ENCODE data around the gene ADM2.
"Not testable (repeated sequence)": the region's sequence is repeated elsewhere in the genome, so short reads cannot be mapped to it uniquely, and the experiment has no call there.

ADM2 gene

GRCh38 chr22:50507991-50508884 lies 26.9 kb downstream of the ADM2 start, which contains the start of gene NCAPH2:
Gene NCAPH2, plus strand, starts transcription at chr22:50508224. Its CDS starts 114 bp downstream, at chr22:50508338.
- peak; percentile 96 for DNase-seq

- no peak for DNase-seq
These were observed 27.6 kb downstream of the ADM2 start for GRCh38 chr22:50508897-50509296.

GRCh38 chr22:50513175-50513574 lies 31.8 kb downstream of the ADM2 start:
- no peak for DNase-seq

- no peak for DNase-seq
These were observed 34.7 kb downstream of the ADM2 start for GRCh38 chr22:50516068-50516467.

GRCh38 chr22:50516891-50517290 lies 35.5 kb downstream of the ADM2 start:
- DNase-seq = no peak

GRCh38 chr22:50517495-50518260 lies 36.3 kb downstream of the ADM2 start:
- no peak for DNase-seq

- no peak for DNase-seq
These were observed 37.3 kb downstream of the ADM2 start for GRCh38 chr22:50518606-50519005.

- DNase-seq = no peak
These were observed 37.8 kb downstream of the ADM2 start for GRCh38 chr22:50519151-50519550.

GRCh38 chr22:50520184-50520583 lies 38.8 kb downstream of the ADM2 start:
- DNase-seq = not testable (repeated sequence)

- no peak for DNase-seq
These were observed 39.6 kb downstream of the ADM2 start for GRCh38 chr22:50520826-50521453.

- no peak for DNase-seq
These were observed 40.4 kb downstream of the ADM2 start for GRCh38 chr22:50521710-50522109.

GRCh38 chr22:50522208-50522805 lies 41.0 kb downstream of the ADM2 start:
- DNase-seq = no peak

GRCh38 chr22:50522806-50523438 lies 41.6 kb downstream of the ADM2 start:
- no peak for DNase-seq

- DNase-seq = no peak
These were observed 42.1 kb downstream of the ADM2 start for GRCh38 chr22:50523458-50523805.

- no peak for DNase-seq
These were observed 42.7 kb downstream of the ADM2 start for GRCh38 chr22:50523806-50524675.

- no peak for DNase-seq
These were observed 43.3 kb downstream of the ADM2 start for GRCh38 chr22:50524676-50525103.

GRCh38 chr22:50525104-50525857 lies 43.9 kb downstream of the ADM2 start, which contains the start of gene SCO2:
Gene SCO2, minus strand, starts transcription at chr22:50525598. Its CDS starts 1,187 bp downstream, at chr22:50524411.
- peak; percentile 93 for DNase-seq

- DNase-seq = no peak
These were observed 44.4 kb downstream of the ADM2 start for GRCh38 chr22:50525858-50526107.

- DNase-seq = peak; percentile 78
These were observed 44.9 kb downstream of the ADM2 start for GRCh38 chr22:50526108-50526833.
